Measurements from ENCODE around the gene BMPR1B.

Gene BMPR1B

GRCh38 chr4:94758141-94758699 is 465 bp downstream of the BMPR1B start:
- Histone ChIP-seq H3K27ac (no peak overlapping the region), H3K27me3 (ENCODE audit: insufficient read depth, low read depth, severe bottlenecking) (no peaks in the 10 kb centered on the region), H3K36me3 (no peaks in the 10 kb centered on the region), H3K9me3 (ENCODE audit: severe bottlenecking) (no peaks in the 10 kb centered on the region), H3K4me3 (ENCODE audit: low read depth, low read length) (peak overlapping the region; percentile 83)
- TF ChIP-seq, protein P1, sequence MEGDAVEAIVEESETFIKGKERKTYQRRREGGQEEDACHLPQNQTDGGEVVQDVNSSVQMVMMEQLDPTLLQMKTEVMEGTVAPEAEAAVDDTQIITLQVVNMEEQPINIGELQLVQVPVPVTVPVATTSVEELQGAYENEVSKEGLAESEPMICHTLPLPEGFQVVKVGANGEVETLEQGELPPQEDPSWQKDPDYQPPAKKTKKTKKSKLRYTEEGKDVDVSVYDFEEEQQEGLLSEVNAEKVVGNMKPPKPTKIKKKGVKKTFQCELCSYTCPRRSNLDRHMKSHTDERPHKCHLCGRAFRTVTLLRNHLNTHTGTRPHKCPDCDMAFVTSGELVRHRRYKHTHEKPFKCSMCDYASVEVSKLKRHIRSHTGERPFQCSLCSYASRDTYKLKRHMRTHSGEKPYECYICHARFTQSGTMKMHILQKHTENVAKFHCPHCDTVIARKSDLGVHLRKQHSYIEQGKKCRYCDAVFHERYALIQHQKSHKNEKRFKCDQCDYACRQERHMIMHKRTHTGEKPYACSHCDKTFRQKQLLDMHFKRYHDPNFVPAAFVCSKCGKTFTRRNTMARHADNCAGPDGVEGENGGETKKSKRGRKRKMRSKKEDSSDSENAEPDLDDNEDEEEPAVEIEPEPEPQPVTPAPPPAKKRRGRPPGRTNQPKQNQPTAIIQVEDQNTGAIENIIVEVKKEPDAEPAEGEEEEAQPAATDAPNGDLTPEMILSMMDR (IDR thresholded peaks at IDR 0.05; ENCODE audit: low read depth, low read length), result no peak
- DNase-seq, result peak; percentile 73

DNA sequence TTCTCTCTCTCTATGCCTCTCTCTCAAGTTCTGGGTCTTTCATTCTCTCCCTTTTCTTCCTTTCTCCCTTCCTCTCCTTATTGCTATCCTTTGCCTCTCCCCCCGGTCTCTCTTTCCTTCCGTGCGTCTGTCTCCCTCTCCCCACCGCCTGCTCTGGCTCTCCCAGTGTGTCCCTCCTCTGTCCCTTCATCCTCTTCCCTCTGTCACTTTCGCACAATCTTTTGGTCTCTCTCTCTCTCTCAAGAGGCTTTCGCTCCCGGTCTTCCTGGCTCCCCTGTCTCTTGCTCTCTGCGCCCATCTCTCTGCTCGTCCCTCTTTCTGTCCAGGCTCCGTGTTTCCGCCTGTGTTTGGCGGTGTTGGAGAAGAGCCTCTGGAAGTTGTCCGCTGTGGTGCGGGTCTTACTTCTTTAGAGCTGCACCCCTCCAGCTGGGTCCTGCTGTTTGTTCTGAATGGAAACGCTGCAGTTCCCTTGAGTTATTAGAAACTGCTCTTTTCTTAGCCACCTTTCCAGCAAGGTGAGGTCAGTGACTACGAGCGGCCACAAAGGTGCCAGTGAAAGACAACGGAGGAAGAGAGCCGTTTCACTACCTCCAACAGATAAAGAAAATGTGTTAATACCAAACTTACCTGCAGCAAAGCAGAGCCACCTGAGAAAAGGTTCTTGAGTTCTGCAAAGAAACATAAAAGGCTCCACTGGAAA is 1.1 kb downstream of the BMPR1B start:
- Histone ChIP-seq H3K36me3 (no peaks in the 10 kb centered on the region), H3K27ac (no peak overlapping the region), H3K9me3 (ENCODE audit: severe bottlenecking) (no peaks in the 10 kb centered on the region), H3K4me3 (ENCODE audit: low read depth, low read length) (peak overlapping the region; percentile 83), H3K27me3 (ENCODE audit: insufficient read depth, low read depth, severe bottlenecking) (no peaks in the 10 kb centered on the region)
- TF ChIP-seq, protein P1 (IDR thresholded peaks at IDR 0.05; ENCODE audit: low read depth, low read length), result no peak
- DNase-seq, result peak; percentile 17

- DNase-seq, result no peak
- no peak overlapping the region for H3K27ac ChIP-seq
Measured at GRCh38 chr4:94759767-94760211, 2.0 kb downstream of the BMPR1B start.

GRCh38 chr4:94762326-94762725 is 4.6 kb downstream of the BMPR1B start:
- DNase-seq, result no peak
- no peaks in the 10 kb centered on the region for H3K27me3 ChIP-seq (ENCODE audit: insufficient read depth, low read depth, severe bottlenecking)
- TF ChIP-seq, protein P1 (IDR thresholded peaks at IDR 0.05; ENCODE audit: low read depth, low read length), result no peak
- H3K9me3 ChIP-seq (ENCODE audit: severe bottlenecking), result no peaks in the 10 kb centered on the region
- no peaks in the 10 kb centered on the region for H3K36me3 ChIP-seq
- H3K27ac ChIP-seq, result no peak overlapping the region
- H3K4me3 ChIP-seq (ENCODE audit: low read depth, low read length), result no peak overlapping the region

More at GRCh38 chr4:94759767-94760211, 2.0 kb downstream of the BMPR1B start:
- Histone ChIP-seq H3K27me3 (ENCODE audit: insufficient read depth, low read depth, severe bottlenecking) (no peaks in the 10 kb centered on the region), H3K9me3 (ENCODE audit: severe bottlenecking) (no peaks in the 10 kb centered on the region), H3K4me3 (ENCODE audit: low read depth, low read length) (no peak overlapping the region), H3K36me3 (no peaks in the 10 kb centered on the region)
- TF ChIP-seq, protein P1 (IDR thresholded peaks at IDR 0.05; ENCODE audit: low read depth, low read length), result no peak

DNA sequence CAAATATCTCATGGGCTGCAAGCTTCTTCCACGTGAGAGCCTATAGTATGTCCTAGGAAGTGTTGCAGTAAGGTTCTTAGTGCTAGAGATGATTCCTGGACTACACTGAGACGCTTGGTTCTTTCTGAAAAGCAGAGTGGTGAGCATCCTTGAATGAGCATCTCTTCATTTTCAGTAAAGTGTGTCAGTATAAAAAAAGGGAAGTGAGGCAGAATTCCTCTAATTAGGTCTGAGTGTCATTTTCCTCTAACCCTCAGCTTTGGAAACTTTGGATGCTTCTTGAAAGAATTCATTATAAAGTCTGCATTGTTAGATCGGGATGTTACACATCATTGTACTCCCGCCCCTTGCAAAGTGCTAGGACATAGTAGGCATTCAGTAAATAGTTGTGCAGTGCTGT is 5.2 kb downstream of the BMPR1B start:
- H3K4me3 ChIP-seq (ENCODE audit: low read depth, low read length), result no peak overlapping the region

More for the DNA sequence above, 5.2 kb downstream of the BMPR1B start:
- no peaks in the 10 kb centered on the region for H3K27me3 ChIP-seq (ENCODE audit: insufficient read depth, low read depth, severe bottlenecking)
- H3K27ac ChIP-seq, result no peak overlapping the region
- no peak for DNase-seq
- TF ChIP-seq, protein P1 (IDR thresholded peaks at IDR 0.05; ENCODE audit: low read depth, low read length), result no peak
- no peaks in the 10 kb centered on the region for H3K9me3 ChIP-seq (ENCODE audit: severe bottlenecking)
- no peaks in the 10 kb centered on the region for H3K36me3 ChIP-seq

All from WERI-Rb-1 (cell line).